ENCODE data around the gene NTRK2.

DNA sequence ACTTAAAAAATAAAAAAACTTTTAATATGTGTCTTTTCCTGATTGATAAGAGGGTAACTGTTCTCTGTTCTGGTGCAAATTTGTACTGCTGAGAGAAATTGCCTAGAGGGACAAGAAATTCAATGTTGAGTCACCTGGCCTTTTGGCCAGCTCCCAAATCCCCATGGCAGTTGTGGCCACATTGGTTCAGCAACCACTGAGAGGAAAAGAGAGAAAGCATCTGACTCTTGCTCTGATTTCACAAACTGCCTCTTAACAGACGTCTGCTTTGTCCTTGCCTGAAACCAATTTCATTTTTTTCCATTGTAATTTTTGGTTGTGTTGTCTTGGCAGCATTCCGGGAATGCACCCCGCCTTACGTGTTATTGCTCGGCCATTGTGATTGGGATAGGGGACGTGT is 42.4 kb downstream of the NTRK2 start:
- TF ChIP-seq CTCF (IDR thresholded peaks at IDR 0.05), result no peak
- no peak for TF ChIP-seq EZH2 (IDR thresholded peaks at IDR 0.05)

Measured in neural progenitor cell (in vitro differentiated cells).